ENCODE data around the gene ACOT8. TPM values are rescaled to one million over a fixed set of nuclear protein-coding genes. Genes with fewer than 3 reads are reported as not detected.
A peak's percentile ranks its signal among the peaks of the same experiment; 100 is the strongest.

ACOT8 gene
- total and polyA plus RNA-seq, 9 of the 15 experiments (the other 6 are each of a cell fraction or from before 2014, with no cell fraction given), result 8.2 to 46.7 (median 20.7) TPM

DNA sequence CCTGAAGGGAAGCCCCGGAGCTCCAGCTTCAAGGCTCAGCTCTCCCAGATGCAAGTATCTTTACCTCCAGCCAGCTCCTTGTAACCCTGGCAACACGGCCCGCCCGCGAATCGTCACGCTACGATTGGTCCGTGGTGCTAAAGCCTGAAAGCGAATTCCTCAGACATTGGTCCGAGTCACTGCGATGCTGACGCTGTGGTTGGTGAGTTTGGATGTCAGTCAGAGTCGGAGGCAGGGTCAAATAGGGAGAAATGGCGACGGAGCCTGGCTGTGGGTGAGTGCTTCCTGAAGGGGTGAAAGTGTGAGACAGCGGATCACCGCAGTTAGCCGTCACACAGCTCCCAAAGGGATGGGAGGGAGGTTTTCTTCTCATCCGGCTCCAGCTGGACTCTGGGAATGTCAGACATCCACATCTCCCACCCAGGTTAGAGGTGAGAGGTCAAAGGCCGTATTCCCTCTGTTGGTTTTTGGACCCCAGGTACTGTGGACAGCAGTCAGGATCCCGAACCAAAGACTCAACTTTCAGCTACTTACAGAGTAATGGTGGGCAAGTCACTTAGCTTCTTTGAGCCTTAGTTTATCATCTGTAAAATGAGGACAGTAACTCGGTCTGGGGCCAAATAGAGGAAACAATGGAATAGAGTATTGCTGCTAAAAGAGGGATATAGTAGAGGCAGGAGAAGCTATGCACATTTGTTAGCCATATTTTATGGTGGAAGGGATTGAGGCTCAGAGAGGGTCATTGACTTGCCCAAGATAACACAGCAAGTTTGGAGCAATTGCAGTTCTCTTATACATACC is 24.0 kb upstream of the ACOT8 start, which contains the start of gene ZSWIM1 (continued):
- TF ChIP-seq ZBTB26 (CRISPR knock-in tag; IDR thresholded peaks at IDR 0.05) (no peak), ASH1L (IDR thresholded peaks at IDR 0.05; ENCODE audit: borderline replicate concordance, low read depth, partially characterized antibody) (peak; percentile 97), FOXA1 (IDR thresholded peaks at IDR 0.05; ENCODE audit: borderline replicate concordance) (no peak), HNRNPK (IDR thresholded peaks at IDR 0.05; ENCODE audit: low read depth, low read length, poor library complexity, severe bottlenecking) (no peak), CTBP1 (IDR thresholded peaks at IDR 0.05; ENCODE audit: borderline replicate concordance) (peak; percentile 49; the same call in 1 of the 2 replicates), POLR3G (IDR thresholded peaks at IDR 0.05; ENCODE audit: extremely low read depth, insufficient read length, insufficient replicate concordance) (no peak), GABPB2 (CRISPR knock-in tag; conservative IDR thresholded peaks at IDR 0.05) (no peak), FOXM1 (IDR thresholded peaks at IDR 0.05; ENCODE audit: low read depth) (no peak), FOXM1 (CRISPR knock-in tag; IDR thresholded peaks at IDR 0.05; ENCODE audit: low read depth) (no peak), ZC3H4 (CRISPR knock-in tag; IDR thresholded peaks at IDR 0.05; ENCODE audit: borderline replicate concordance) (no peak), FOSL1 (tag; conservative IDR thresholded peaks at IDR 0.05) (0 out of 2 replicates have a peak, but pooled peaks have one; percentile 16), MYC (IDR thresholded peaks at IDR 0.05; ENCODE audit: low read depth, low read length) (no peak), MYC (CRISPR knock-in tag; IDR thresholded peaks at IDR 0.05; ENCODE audit: borderline replicate concordance, low read depth) (peak; percentile 56; the same call in 1 of the 2 replicates), MLX (CRISPR knock-in tag; conservative IDR thresholded peaks at IDR 0.05) (no peak), ZNF444 (CRISPR knock-in tag; IDR thresholded peaks at IDR 0.05) (no peak), ATF2 (CRISPR knock-in tag; IDR thresholded peaks at IDR 0.05) (no peak), BCL6 (CRISPR knock-in tag; IDR thresholded peaks at IDR 0.05) (no peak), PHF20 (IDR thresholded peaks at IDR 0.05; ENCODE audit: partially characterized antibody) (peak; percentile 86), ATF7 (IDR thresholded peaks at IDR 0.05) (peak; percentile 63; the same call in 1 of the 2 replicates)
- TF ChIP-seq, protein P1, sequence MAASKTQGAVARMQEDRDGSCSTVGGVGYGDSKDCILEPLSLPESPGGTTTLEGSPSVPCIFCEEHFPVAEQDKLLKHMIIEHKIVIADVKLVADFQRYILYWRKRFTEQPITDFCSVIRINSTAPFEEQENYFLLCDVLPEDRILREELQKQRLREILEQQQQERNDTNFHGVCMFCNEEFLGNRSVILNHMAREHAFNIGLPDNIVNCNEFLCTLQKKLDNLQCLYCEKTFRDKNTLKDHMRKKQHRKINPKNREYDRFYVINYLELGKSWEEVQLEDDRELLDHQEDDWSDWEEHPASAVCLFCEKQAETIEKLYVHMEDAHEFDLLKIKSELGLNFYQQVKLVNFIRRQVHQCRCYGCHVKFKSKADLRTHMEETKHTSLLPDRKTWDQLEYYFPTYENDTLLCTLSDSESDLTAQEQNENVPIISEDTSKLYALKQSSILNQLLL (CRISPR knock-in tag; IDR thresholded peaks at IDR 0.05; ENCODE audit: borderline replicate concordance), result no peak
- TF ChIP-seq, protein P2, sequence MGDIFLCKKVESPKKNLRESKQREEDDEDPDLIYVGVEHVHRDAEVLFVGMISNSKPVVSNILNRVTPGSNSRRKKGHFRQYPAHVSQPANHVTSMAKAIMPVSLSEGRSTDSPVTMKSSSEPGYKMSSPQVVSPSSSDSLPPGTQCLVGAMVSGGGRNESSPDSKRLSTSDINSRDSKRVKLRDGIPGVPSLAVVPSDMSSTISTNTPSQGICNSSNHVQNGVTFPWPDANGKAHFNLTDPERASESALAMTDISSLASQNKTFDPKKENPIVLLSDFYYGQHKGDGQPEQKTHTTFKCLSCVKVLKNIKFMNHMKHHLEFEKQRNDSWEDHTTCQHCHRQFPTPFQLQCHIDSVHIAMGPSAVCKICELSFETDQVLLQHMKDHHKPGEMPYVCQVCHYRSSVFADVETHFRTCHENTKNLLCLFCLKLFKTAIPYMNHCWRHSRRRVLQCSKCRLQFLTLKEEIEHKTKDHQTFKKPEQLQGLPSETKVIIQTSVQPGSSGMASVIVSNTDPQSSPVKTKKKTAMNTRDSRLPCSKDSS (IDR thresholded peaks at IDR 0.05; ENCODE audit: low read depth, partially characterized antibody), result no peak

Measured in K562 (cell line).